RWPE1 (cell line): ENCODE data around the gene TRAK1.

Source experiments
- CTCF ChIA-PET: fragments of 350-600 bp; sonication (Branson Sonifier 250); formaldehyde crosslinking; extraction: SDS; loops from one replicate; lab custom pipeline; 2021; lab: Yijun Ruan, JAX
- POLR2A ChIA-PET: fragments of 400-600 bp; formaldehyde crosslinking; extraction: SDS; loops from one replicate; lab custom pipeline; 2020; ENCODE audit warnings: antibody characterized with exemption; ENCODE audit not compliant: low non-redundant PET; lab: Yijun Ruan, JAX
- DNase-seq: peaks from one replicate; pipeline ENCODE4 v3.0.0; 2012; ENCODE audit warnings: low spot score
- H3K27ac ChIP-seq: fragments of 450-650 bp; 2 replicates; pipeline ENCODE4 v1.5.1; 2017
- CTCF ChIP-seq: fragments of 450-650 bp; conservative IDR thresholded peaks from 2 replicates; pipeline ENCODE4 v1.5.1; 2017; ENCODE audit warnings: low read depth, mild to moderate bottlenecking

Gene TRAK1

DNA sequence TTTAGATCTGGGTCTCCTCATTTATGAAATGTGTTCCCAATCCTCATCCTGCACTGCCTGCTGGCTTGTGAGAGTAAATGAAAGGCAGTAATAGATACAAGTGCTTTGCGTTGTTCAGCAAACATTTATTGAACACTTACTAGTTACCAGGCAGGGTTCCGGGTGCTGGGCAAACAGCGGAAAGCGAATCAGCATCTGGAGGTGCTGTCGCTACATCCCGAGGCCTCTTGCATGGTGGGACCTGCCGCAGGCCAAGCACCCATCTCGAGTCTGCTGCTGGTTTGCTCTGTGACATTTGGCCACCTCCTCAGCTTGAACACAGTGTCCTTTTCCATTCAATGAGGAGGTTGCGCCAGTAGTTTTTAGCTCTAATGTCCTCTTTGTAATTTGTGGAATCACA lies 24.8 kb downstream of the TRAK1 start:
- POLR2A ChIA-PET, result no interaction called here

DNA sequence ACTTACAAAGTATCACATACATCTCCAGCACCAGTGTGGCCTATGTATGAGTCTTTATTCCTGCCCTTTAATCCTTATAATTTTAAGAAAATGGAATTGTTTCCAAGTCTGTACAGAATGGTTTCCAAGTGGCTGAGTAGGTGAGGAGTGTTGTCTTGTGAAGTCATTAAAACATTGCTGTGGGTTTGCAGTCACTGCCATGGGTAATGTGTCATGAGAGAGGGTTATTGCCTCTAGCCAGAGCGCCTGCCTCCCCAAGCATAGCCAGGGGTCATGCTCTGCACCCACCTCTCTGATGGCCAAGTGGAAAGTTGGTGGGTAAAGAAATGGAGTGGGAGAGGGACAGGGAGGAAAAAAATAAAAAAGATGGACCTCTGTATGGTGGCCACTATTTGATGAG lies 25.3 kb downstream of the TRAK1 start:
- ChIA-PET POLR2A (no interaction called here), CTCF (interaction anchor here (4.8 kb wide), 1 partner anchor 74 kb away, joined by 30 read pairs; no protein-coding TSS in a partner anchor)
- no peak for TF ChIP-seq CTCF
- DNase-seq, result no peak
- no peak overlapping the region; the same call in 1 of the 2 replicates for H3K27ac ChIP-seq

More for the DNA sequence above, 24.8 kb downstream of the TRAK1 start:
- CTCF ChIA-PET, result interaction anchor here (4.8 kb wide), 1 partner anchor 74 kb away, joined by 30 read pairs; no protein-coding TSS in a partner anchor
- DNase-seq, result no peak
- TF ChIP-seq CTCF, result no peak
- H3K27ac ChIP-seq, result peak overlapping the region; percentile 42; the same call in 1 of the 2 replicates

- POLR2A ChIA-PET, result no interaction called here
- peak; percentile 38 for TF ChIP-seq CTCF
- H3K27ac ChIP-seq, result peak overlapping the region; percentile 68
- no peak for DNase-seq
- CTCF ChIA-PET, result interaction anchor here (0.5 to 4.8 kb wide), 3 partner anchors 45 to 1109 kb away, joined by 3 to 30 read pairs (median 8); no protein-coding TSS in a partner anchor
These were observed 26.2 kb downstream of the TRAK1 start for GRCh38 chr3:42117175-42118008.

DNA sequence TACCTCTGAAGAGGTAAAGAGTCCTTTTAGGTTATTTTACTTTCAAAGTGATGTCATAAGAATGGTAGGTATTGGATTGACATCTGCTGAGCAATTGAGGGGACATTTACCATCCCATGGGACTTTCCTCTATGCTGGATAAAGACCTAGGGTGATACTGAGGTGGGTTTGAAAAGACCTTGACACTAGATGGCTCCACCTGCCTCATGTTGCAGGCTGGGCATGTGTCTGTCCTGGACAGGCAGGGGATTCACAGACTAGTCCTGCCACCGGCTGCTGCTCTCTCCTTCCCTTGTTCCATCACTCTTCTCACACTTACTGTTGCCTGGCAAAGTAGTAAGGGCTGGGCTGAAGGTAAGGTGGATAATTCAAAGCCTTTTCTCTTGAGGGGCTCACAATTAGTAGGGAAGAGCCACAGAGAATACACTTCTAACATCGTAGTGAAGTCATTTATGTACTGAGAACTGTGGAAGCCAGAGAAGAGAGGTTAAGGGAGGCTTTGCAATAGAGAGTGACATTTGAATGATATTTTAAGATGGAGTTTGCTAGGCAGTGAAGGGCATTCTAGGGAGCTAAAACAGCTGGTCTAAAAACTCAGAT lies 27.7 kb downstream of the TRAK1 start:
- ChIA-PET POLR2A (no interaction called here), CTCF (interaction anchor here (0.6 to 4.8 kb wide), 3 partner anchors 19 to 71 kb away, joined by 3 to 30 read pairs (median 5); no protein-coding TSS in a partner anchor)
- H3K27ac ChIP-seq, result no peak overlapping the region
- peak; percentile 57 for DNase-seq
- TF ChIP-seq CTCF, result no peak

GRCh38 chr3:42119561-42120355 lies 28.6 kb downstream of the TRAK1 start:
- ChIA-PET CTCF (interaction anchor here (1.3 to 4.8 kb wide), 2 partner anchors 20 to 71 kb away, joined by 3 to 30 read pairs; no protein-coding TSS in a partner anchor), POLR2A (no interaction called here)
- peak overlapping the region; percentile 87; the same call in 1 of the 2 replicates for H3K27ac ChIP-seq
- TF ChIP-seq CTCF, result no peak
- no peak for DNase-seq

DNA sequence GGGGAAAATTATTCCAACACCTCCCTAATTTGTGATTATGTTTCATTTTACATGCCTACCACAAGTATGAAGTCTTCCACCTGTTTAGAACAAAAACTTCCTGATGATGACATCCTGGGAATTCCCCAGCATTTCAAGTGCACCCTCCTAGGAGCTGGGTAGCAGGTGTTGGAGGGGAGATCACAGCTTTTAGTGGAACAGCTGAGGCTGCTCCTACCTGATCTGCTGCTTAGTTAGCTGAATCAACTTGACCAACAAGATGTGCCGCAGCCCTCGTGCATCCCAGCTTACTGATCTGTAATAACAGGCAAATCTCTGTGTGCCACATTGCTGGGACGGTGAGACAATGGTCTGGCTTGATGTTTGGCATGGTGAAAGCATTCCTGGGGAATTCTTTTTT lies 29.7 kb downstream of the TRAK1 start:
- TF ChIP-seq CTCF, result no peak
- CTCF ChIA-PET, result no interaction called here
- H3K27ac ChIP-seq, result peak overlapping the region; percentile 87
- no peak for DNase-seq
- POLR2A ChIA-PET, result no interaction called here
